Endothelial cell of umbilical vein (primary cell): ENCODE data around the gene PDGFRA.
"Not testable (repeated sequence)": the region's sequence is repeated elsewhere in the genome, so short reads cannot be mapped to it uniquely, and the experiment has no call there.

Source experiments
- EZH2 ChIP-seq: IDR thresholded peaks from 2 replicates; pipeline ENCODE4 v1.6.1; 2012; ENCODE audit warnings: borderline replicate concordance, low read depth, mild to moderate bottlenecking, moderate library complexity, low read length, inconsistent platforms; ENCODE audit not compliant: severe bottlenecking
- FOS ChIP-seq: IDR thresholded peaks from 2 replicates; pipeline ENCODE4 v1.6.1; 2011; ENCODE audit warnings: mild to moderate bottlenecking, low read length, moderate library complexity, borderline replicate concordance; ENCODE audit not compliant: insufficient read depth
- GATA2 ChIP-seq: IDR thresholded peaks from 2 replicates; pipeline ENCODE4 v1.7.0; 2011; ENCODE audit warnings: low read depth, mild to moderate bottlenecking, moderate library complexity, mixed read lengths, low read length; ENCODE audit not compliant: insufficient read length, insufficient read depth
- JUN ChIP-seq: IDR thresholded peaks from 2 replicates; pipeline ENCODE4 v1.6.1; 2011; ENCODE audit warnings: borderline replicate concordance, low read depth; ENCODE audit not compliant: insufficient read length, insufficient read depth
- MYC ChIP-seq: IDR thresholded peaks from one replicate; pipeline ENCODE4 v1.6.1; 2011; ENCODE audit warnings: mild to moderate bottlenecking, low read depth, low read length
- POLR2A ChIP-seq: IDR thresholded peaks from 2 replicates; pipeline ENCODE4 v1.6.1; 2012; ENCODE audit warnings: low read depth, mild to moderate bottlenecking, control low read depth, low read length
- POLR2AphosphoS5 ChIP-seq: IDR thresholded peaks from 2 replicates; pipeline ENCODE4 v1.6.1; 2012; ENCODE audit warnings: low read depth, mild to moderate bottlenecking, control low read depth, low read length, moderate library complexity; ENCODE audit not compliant: insufficient read depth
- TF ChIP-seq, protein P1 (sequence below), 2 donors: IDR thresholded peaks; 1 replicate in 1 of 2; 2 replicates in 1 of 2; pipeline ENCODE4 v1.5.1; 2011; ENCODE audit warnings: low read length in 2 of 2, mild to moderate bottlenecking in 2 of 2, moderate library complexity in 2 of 2, control low read depth in 1 of 2, inconsistent platforms in 1 of 2, low read depth in 1 of 2; ENCODE audit not compliant: insufficient read depth in 1 of 2; ENCODE audit errors: extremely low read depth in 1 of 2
- TF ChIP-seq, protein P2 (sequence below): IDR thresholded peaks from 2 replicates; pipeline ENCODE4 v1.6.1; 2011; ENCODE audit not compliant: insufficient read depth, insufficient read length

DNA sequence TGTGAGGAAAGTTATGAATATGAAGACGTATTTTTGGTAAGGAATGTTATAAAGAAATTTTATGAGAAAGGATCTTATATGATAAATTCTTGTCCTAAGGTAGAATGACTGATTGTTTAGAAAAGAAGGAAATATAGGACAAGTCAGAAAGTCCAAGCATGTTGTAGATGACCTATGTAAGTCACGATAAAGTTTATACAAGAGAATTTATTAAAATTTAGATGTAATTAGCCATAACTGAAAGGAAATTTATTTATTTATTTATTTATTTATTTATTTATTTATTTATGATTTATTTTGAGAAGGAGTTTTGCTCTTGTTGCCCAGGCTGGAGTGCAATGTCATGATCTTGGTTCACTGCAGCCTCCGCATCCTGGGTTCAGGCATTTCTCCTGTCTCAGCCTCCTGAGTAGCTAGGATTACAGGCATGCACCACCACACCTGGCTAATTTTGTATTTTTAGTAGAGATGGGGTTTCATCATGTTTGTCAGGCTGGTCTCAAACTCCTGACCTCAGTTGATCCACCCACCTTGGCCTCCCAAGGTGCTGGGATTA is 12.3 kb downstream of the PDGFRA start:
- TF ChIP-seq, protein P1, sequence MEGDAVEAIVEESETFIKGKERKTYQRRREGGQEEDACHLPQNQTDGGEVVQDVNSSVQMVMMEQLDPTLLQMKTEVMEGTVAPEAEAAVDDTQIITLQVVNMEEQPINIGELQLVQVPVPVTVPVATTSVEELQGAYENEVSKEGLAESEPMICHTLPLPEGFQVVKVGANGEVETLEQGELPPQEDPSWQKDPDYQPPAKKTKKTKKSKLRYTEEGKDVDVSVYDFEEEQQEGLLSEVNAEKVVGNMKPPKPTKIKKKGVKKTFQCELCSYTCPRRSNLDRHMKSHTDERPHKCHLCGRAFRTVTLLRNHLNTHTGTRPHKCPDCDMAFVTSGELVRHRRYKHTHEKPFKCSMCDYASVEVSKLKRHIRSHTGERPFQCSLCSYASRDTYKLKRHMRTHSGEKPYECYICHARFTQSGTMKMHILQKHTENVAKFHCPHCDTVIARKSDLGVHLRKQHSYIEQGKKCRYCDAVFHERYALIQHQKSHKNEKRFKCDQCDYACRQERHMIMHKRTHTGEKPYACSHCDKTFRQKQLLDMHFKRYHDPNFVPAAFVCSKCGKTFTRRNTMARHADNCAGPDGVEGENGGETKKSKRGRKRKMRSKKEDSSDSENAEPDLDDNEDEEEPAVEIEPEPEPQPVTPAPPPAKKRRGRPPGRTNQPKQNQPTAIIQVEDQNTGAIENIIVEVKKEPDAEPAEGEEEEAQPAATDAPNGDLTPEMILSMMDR (IDR thresholded peaks at IDR 0.05; ENCODE audit: extremely low read depth in 1 of 2, insufficient read depth in 1 of 2, low read depth in 1 of 2, low read length in 2 of 2), result not testable (repeated sequence)
- TF ChIP-seq GATA2, POLR2A, MYC, EZH2, POLR2AphosphoS5, FOS, JUN: not testable (repeated sequence)
- TF ChIP-seq, protein P2, sequence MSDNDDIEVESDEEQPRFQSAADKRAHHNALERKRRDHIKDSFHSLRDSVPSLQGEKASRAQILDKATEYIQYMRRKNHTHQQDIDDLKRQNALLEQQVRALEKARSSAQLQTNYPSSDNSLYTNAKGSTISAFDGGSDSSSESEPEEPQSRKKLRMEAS, result not testable (repeated sequence)
